GM18909 (cell line): ENCODE data around the gene SYTL2.

Experiments
- ATAC-seq: cut with Tn5 transposase; IDR thresholded peaks from one replicate; pipeline ENCODE4 v1.9.1; 2021; ENCODE audit warnings: mild to moderate bottlenecking; ENCODE audit not compliant: unreplicated experiment, poor library complexity

The SYTL2 gene

DNA sequence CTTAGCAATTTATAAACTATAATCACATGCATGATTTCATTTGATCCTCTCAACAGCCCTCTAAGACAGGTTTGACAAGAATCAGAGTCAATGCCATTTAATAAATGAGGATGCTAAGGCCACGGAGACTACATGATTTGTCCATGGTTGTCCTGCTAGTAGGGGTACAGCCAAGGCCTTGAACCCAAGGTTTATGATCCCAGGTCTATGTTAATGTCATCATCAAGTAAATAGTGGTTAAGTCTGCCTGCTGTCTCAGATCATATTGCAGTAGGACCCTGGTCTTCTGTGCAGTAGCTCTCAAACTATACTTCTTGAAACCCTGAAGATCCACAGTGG is 17.7 kb upstream of the SYTL2 start:
- no peak for ATAC-seq

- no peak for ATAC-seq
Measured at GRCh38 chr11:85827748-85828639, 17.1 kb upstream of the SYTL2 start.

DNA sequence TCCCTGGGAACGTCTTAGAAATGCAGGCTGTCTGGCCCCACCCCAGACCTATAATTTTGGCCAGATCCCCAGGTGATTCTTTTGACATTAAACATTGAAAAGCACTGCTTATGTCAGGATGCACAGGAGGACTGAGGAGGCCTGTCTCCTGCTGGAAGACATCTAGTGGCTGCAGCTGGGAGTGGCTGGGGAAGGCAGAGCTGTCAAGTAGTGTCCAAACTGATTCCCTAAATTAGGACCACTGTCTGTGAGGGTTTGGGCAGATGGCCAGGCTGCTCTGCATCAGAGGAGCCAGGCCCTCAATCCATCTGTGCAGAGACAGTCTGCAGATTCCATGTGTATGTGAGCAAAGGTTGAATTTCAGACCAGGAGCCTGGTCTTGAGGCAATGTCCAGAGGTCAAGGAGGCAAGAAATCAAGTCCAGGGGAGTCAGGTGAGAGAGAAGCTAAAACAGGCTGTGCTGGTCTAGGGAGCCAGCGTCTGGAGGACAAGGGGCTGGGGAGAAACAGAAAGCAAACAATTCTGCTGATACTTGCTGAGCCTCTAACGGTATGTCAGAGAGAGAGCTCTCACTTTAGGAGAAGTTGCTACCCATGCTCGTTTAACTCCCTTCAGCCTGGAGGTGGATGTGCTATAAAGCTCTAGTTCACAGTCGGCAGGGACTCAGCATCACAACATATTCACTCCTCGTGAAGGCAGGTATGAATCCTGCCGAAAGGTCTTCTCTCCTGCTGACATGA is 15.3 kb upstream of the SYTL2 start:
- no peak for ATAC-seq

- ATAC-seq: no peak
Measured at GRCh38 chr11:85825616-85826015, 14.7 kb upstream of the SYTL2 start.

DNA sequence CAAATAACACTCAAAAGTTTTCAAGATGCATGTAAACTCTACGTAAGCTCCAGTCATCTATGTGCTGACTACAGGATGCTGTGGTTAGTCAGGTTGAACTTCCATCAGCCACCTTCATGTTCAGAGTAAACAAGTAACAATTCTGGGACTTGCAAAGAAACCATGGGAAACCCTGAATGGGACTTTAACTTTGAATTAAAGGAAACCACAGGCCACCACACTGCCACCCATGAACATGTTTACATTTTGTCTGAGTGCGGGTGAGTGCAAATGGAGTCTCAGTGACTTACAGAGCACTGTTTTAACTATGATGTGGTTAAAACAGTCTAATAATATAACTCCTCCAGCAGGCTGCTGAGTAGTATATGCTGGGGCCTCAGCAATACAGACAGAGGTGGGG is 12.9 kb upstream of the SYTL2 start:
- no peak for ATAC-seq

GRCh38 chr11:85822814-85823213 is 11.9 kb upstream of the SYTL2 start:
- ATAC-seq: no peak

DNA sequence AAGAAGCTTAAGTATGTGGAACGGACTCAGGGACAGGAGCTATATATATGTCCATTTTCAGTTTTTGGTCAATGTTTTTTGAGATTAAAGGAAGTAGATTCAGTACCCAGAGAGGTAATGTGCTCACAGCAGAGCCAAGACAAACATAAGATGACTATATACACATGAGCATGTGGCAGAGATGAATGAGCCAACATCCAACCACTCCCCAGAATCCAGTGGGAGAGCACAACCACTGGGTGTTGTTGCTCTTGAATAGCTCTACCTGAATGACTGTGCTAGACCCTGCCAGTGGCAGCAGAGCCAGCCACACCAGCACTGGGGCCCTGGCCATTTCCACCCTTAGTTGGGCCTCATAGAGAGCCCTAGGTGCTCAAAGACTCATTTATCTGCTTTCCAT is 10.7 kb upstream of the SYTL2 start:
- ATAC-seq: no peak

DNA sequence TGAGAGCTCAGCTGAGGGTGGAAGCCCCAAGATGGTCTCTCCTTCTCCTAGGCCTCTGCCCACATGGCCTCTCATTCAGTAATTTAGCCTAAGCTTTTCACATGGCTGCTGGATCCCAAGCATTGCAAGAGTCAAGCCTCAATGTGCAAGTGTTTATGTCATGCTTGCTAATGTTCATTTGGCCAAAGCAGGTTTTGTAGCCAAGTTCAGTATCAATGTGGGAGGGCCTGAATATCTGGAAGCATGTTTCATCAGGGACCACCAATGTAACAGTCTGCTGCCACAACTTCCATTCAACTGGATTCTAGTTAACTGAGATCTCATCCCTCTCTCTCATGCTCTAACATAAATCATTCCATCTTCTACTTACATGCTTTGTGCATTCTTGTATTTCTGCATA is 8.5 kb upstream of the SYTL2 start:
- no peak for ATAC-seq

DNA sequence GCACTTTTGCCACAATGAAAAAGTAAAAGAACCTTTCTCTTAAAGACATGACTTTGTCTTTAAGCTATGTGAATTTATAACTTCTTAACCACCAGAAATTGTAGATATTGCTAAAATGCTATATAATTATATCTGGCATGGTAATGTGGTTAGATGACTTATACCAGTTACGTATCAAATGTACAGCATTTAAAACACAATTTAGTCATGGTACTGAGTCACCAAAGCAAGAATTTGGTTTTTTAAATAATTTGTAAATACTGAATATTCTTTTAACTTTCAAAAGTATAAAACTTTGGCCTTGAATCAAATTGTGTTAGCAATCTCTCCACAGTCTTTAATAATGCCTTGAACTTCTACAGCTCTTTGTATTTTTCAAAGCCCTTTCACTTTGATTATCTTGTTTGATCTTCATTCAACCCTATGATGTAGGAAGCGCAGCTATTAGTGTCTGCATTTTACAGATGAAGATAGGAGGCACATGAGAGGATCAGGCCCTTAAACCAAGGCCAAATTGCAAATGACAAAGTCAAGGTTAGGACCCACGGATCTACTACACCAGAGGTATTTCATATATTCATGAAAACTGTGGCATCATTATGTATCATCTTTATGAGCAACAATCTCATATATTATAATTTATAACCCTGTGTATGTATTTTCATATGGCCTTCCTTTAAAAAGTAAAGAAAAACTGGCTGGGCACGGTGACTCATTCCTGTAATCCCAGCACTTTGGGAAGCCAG is 4.4 kb upstream of the SYTL2 start:
- no peak for ATAC-seq

GRCh38 chr11:85813721-85814120 is 2.8 kb upstream of the SYTL2 start:
- no peak for ATAC-seq

- ATAC-seq: no peak
Measured at GRCh38 chr11:85811624-85812023, 683 bp upstream of the SYTL2 start.

GRCh38 chr11:85810521-85810870 is 445 bp downstream of the SYTL2 start:
- ATAC-seq: no peak

DNA sequence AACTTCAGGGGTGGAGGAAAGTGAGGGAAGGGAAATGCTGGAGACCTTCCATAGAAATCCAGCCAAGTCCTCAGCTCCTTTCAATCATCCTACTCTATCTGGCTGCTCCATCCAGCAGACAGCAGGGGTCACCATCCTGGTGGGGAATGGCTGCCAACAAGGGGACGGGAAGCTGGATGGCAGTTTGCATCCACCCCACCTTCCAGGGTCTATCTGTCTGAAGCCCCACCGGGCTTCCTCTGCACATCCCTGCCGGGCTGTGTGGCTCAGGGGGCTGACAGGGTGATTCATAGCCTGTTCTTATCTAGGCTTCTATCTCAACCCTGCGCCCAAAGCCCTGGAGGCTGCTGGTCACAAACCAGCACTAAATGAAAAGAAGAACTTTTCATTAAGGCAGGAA is 1.1 kb downstream of the SYTL2 start:
- no peak for ATAC-seq

DNA sequence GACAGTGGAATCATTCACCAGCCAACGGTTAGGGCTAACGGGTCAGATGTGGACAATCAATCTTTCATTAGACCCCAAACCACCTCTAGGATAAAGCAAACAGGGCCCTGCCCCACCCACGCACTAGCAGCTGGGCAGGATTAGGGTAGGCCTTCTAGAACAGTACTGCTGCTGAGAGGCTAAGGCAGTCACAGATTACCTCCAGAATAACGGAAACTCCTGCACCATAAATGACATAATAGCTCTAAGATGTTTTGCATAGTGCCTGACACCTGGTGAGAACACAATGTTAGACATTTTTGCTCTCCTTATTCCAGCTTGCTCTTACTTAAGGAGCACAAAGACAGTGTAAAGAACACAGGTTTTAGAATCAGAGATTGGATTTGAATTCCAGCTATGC is 1.8 kb downstream of the SYTL2 start:
- no peak for ATAC-seq

- no peak for ATAC-seq
Measured at GRCh38 chr11:85806876-85807275, 4.1 kb downstream of the SYTL2 start.

DNA sequence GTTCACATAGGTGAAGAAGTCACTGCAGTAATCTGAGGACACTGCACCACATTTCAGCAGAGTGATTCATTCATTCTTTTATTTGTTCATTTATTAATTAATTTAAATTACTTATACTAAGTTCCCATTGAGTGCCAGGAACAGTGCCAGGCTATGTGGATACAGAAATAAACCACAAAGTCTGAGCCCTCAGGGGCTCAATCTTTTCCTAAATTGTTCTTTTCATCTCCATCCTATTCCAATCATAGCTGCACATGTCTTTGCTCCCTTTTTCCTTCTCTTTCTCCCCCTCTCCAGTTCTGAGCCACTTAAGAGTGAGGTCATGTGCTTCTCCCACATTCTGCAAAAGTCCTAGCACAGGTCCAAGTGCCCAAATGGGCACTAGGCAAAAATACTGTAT is 4.9 kb downstream of the SYTL2 start:
- ATAC-seq: no peak

- ATAC-seq: no peak
Measured at GRCh38 chr11:85805387-85805786, 5.6 kb downstream of the SYTL2 start.

DNA sequence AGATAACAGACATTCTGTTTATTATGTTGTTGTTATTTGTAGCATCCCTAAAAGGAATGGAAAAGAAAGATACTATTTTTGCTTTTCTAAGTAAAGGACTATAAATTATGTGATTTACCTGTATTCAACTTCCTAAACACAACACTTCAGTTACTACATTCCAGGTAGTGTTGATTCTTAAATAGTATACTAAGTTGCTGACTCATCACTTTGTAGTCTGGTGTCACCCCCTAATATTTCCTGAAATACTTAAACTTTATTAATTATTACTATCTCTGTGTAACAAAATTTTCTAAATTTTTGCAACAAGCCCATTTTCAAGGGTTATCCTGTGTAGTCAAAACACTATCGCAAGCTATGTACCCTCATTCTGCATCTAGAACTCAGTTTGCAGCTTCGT is 7.0 kb downstream of the SYTL2 start:
- no peak for ATAC-seq

DNA sequence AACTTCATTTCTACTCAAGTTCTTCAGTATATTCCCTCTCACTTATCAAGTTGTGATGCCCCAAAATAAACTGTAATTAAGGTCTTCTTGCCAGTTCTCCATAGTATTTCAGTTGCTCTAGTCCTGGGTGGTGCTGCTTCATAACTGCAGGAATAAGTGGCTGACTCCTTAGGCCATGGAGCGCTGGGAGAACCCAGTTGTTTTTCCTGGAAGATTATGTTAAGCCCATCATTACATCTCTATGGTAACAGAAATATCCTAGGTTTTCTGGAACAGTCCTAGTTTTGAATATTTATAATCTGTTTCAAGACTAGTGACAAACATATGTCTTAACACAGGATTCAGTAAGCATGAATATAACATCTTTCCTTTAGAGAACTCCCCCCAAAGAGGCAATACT is 7.6 kb downstream of the SYTL2 start:
- ATAC-seq: no peak

DNA sequence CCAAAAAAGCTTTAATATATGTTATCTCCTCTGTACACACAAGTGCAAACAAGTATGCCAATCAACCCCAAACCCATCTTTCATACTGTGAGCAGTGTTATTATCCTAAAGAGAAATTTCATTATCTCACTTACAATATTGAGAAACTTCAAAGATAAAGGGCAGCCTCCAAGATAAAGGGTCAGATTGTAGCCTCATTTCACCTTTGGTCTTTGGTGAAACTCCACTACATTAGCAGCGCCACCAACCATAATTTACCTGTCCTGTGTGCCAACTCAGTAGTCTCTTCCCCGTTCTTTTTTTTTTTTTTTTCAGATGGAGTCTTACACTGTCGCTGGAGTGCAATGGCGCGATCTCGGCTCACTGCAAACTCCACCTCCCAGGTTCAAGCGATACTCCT is 9.4 kb downstream of the SYTL2 start:
- no peak for ATAC-seq

DNA sequence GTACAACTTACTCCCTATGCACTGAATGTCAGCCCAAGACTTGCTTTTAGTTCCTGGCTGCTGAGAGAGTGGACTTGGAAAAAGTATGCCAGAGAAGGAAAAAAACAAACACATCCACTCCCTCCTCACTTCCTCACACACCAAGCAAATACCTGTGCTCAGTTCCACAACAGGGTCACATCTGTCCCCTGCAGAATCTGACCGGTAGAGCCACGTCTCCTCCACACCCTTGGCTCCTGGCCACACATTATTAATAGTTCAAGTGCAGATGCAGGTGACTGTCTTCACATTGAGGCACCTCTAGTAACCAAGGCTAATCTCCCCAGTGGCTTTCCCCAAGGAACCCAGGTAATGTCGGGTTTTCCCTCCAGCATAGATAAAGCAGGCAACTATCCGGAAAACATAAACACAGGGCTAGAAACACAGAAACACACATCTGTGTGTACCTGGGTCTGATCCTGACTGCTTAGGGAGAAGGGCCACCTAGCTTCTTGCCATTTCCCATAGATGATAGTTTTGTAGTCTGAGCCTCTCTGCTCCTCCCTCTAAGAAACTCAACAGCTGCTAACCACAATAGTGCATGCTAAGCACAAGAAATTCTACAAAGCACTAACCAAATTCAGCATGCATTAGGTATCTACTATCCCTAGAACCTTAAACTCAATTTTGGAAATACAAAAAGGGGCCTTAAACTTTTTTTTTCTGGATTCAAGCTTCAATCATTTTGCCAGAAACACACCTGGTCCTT is 10.2 kb downstream of the SYTL2 start:
- no peak for ATAC-seq
